MM.1S (cell line): ENCODE measurements around the gene TNNC1.

ENCODE experiments used
- DNase-seq: peaks from one replicate; pipeline ENCODE4 v3.0.0-alpha.2; 2015
- H2AFZ ChIP-seq: fragments of 300-600 bp; sonication (generic); 2 replicates; pipeline ENCODE4 v1.6.0; 2016; ENCODE audit warnings: antibody characterized with exemption, low read length
- H3F3A ChIP-seq: fragments of 300-600 bp; sonication (generic); 2 replicates; pipeline ENCODE4 v1.6.1; 2016; ENCODE audit warnings: mild to moderate bottlenecking, antibody characterized with exemption, low read length, moderate library complexity, mixed read lengths; ENCODE audit not compliant: insufficient read depth
- H3K27ac ChIP-seq: fragments of 300-600 bp; sonication (generic); 2 replicates; pipeline ENCODE4 v1.5.1; 2016; ENCODE audit warnings: mild to moderate bottlenecking, low read length
- H3K27me3 ChIP-seq: fragments of 300-600 bp; sonication (generic); replicated peaks from 2 replicates; pipeline ENCODE4 v1.6.0; 2016; ENCODE audit warnings: low read length; ENCODE audit not compliant: insufficient read depth
- H3K36me3 ChIP-seq: fragments of 300-600 bp; sonication (generic); replicated peaks from 2 replicates; pipeline ENCODE4 v1.6.1; 2016; ENCODE audit warnings: mild to moderate bottlenecking, low read length, mixed read lengths; ENCODE audit not compliant: insufficient read depth
- H3K4me1 ChIP-seq: fragments of 300-600 bp; sonication (generic); 2 replicates; pipeline ENCODE4 v1.6.1; 2016; ENCODE audit warnings: low read length, mixed read lengths
- H3K4me2 ChIP-seq: fragments of 300-600 bp; sonication (generic); 2 replicates; pipeline ENCODE4 v1.6.0; 2016; ENCODE audit warnings: low read depth, low read length
- H3K4me3 ChIP-seq: fragments of 300-600 bp; sonication (generic); 2 replicates; pipeline ENCODE4 v1.5.1; 2016; ENCODE audit warnings: low read length, mixed read lengths
- H3K79me2 ChIP-seq: fragments of 300-600 bp; sonication (generic); 2 replicates; pipeline ENCODE4 v1.6.1; 2016; ENCODE audit warnings: mixed run types, low read length, mixed read lengths
- H3K9ac ChIP-seq: fragments of 300-600 bp; sonication (generic); 2 replicates; pipeline ENCODE4 v1.6.1; 2016; ENCODE audit warnings: low read length, mixed read lengths
- H3K9me2 ChIP-seq: fragments of 300-600 bp; sonication (generic); replicated peaks from 2 replicates; pipeline ENCODE4 v1.6.1; 2016; ENCODE audit warnings: mild to moderate bottlenecking, low read length, mixed read lengths; ENCODE audit not compliant: insufficient read depth
- H3K9me3 ChIP-seq: fragments of 300-600 bp; sonication (generic); replicated peaks from 2 replicates; pipeline ENCODE4 v1.6.1; 2016; ENCODE audit warnings: mild to moderate bottlenecking, low read length, mixed read lengths; ENCODE audit not compliant: insufficient read depth
- H4K20me1 ChIP-seq: fragments of 300-600 bp; sonication (generic); 2 replicates; pipeline ENCODE4 v1.6.1; 2016; ENCODE audit warnings: mild to moderate bottlenecking, low read length, moderate library complexity, mixed read lengths; ENCODE audit not compliant: insufficient read depth
- EZH2 ChIP-seq: fragments of 300-600 bp; sonication (generic); optimal IDR thresholded peaks from 2 replicates; pipeline ENCODE3; 2017; ENCODE audit warnings: low read depth, mild to moderate bottlenecking, antibody characterized with exemption, low read length, mixed read lengths
- EZH2phosphoT487 ChIP-seq: fragments of 300-600 bp; sonication (generic); IDR thresholded peaks from 2 replicates; pipeline ENCODE4 v1.6.1; 2018; ENCODE audit warnings: antibody characterized with exemption, low read length
- TF ChIP-seq, protein P1 (sequence below): fragments of 300-600 bp; sonication (generic); IDR thresholded peaks from 2 replicates; pipeline ENCODE4 v1.5.1; 2016; ENCODE audit warnings: antibody characterized with exemption, low read length, mixed read lengths

TNNC1 gene

DNA sequence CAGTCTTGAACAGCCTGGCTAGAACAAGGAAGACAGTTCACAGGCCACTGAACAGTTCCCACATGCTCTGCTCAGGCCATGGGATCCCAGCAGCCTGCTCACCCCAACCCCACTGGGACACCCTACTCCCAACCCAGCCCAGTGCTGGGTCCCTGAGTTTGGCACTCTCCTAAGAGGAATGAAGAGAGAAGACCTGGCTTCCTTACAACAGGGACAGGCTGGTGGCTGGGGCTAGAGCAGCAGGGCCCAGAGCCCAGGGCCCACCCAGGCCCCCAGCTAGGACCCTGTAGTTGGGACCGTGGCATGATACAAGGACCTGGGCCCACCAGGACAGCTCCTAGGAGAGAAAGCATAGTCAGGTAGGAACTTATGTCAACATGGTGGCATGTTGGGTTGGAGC, 52.3 kb downstream of the TNNC1 start:
- Histone ChIP-seq H3K9me3 (no peaks in the 10 kb centered on the region), H3K79me2 (0 out of 2 replicates have a peak, but pooled peaks cover under 1% of the 10 kb centered on the region), H4K20me1 (no peaks in the 10 kb centered on the region), H3K4me1 (no peaks in the 10 kb centered on the region), H3K27me3 (no peaks in the 10 kb centered on the region), H3K9ac (no peak overlapping the region), H3K4me2 (no peak overlapping the region), H3F3A (no peaks in the 10 kb centered on the region), H3K9me2 (no peaks in the 10 kb centered on the region), H3K36me3 (no peaks in the 10 kb centered on the region; the same call in 1 of the 2 replicates), H3K27ac (no peak overlapping the region), H2AFZ (no peak overlapping the region), H3K4me3 (no peak overlapping the region)
- TF ChIP-seq EZH2 = no peak
- TF ChIP-seq, protein P1, sequence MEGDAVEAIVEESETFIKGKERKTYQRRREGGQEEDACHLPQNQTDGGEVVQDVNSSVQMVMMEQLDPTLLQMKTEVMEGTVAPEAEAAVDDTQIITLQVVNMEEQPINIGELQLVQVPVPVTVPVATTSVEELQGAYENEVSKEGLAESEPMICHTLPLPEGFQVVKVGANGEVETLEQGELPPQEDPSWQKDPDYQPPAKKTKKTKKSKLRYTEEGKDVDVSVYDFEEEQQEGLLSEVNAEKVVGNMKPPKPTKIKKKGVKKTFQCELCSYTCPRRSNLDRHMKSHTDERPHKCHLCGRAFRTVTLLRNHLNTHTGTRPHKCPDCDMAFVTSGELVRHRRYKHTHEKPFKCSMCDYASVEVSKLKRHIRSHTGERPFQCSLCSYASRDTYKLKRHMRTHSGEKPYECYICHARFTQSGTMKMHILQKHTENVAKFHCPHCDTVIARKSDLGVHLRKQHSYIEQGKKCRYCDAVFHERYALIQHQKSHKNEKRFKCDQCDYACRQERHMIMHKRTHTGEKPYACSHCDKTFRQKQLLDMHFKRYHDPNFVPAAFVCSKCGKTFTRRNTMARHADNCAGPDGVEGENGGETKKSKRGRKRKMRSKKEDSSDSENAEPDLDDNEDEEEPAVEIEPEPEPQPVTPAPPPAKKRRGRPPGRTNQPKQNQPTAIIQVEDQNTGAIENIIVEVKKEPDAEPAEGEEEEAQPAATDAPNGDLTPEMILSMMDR = no peak
- no peak for TF ChIP-seq EZH2phosphoT487
- DNase-seq = no peak
